Natural killer cell (primary cell): Measurements from ENCODE around the gene PSME3. TPM values are rescaled to one million over a fixed set of nuclear protein-coding genes. Genes with fewer than 3 reads are reported as not detected.

ENCODE experiments used
- ATAC-seq, 3 donors: fragments of 150-1000 bp in 2 of 3; fragments of 200-7000 bp in 1 of 3; cut with Tn5 transposase; 1 replicate in 1 of 3; 2 replicates in 2 of 3; pipeline ENCODE4 v1.10.0; 2021; ENCODE audit warnings: mild to moderate bottlenecking in 2 of 3, moderate library complexity in 2 of 3
- DNase-seq, 2 donors: peaks; one replicate each; pipeline versions ENCODE4 v3.0.0 to v3.0.0-alpha.2; 2013 to 2021; ENCODE audit warnings: mixed read lengths in 1 of 2
- H3K27ac ChIP-seq: one replicate; pipeline ENCODE4 v1.5.1; 2013; ENCODE audit warnings: mild to moderate bottlenecking, low read length
- H3K27me3 ChIP-seq: one replicate; pipeline ENCODE4 v1.6.1; 2013; ENCODE audit warnings: low read length; ENCODE audit not compliant: control insufficient read depth, insufficient read depth
- H3K36me3 ChIP-seq: one replicate; pipeline ENCODE4 v1.6.1; 2013; ENCODE audit warnings: low read length; ENCODE audit not compliant: control insufficient read depth, insufficient read depth
- H3K4me1 ChIP-seq: one replicate; pipeline ENCODE4 v1.6.1; 2013; ENCODE audit warnings: low read length; ENCODE audit not compliant: control insufficient read depth, insufficient read depth
- H3K4me3 ChIP-seq: one replicate; pipeline ENCODE4 v1.5.1; 2013; ENCODE audit warnings: low read length
- H3K9me3 ChIP-seq: one replicate; pipeline ENCODE4 v1.6.1; 2013; ENCODE audit warnings: low read length; ENCODE audit not compliant: control insufficient read depth, insufficient read depth
- H3K27ac Mint-ChIP-seq, 2 donors: one replicate each; pipeline ENCODE4 v1.8.0; 2022; ENCODE audit warnings: mild to moderate bottlenecking in 2 of 2, mixed read lengths in 2 of 2, moderate library complexity in 1 of 2
- H3K27me3 Mint-ChIP-seq, 2 donors: one replicate each; pipeline ENCODE4 v1.8.0; 2022; ENCODE audit warnings: low read depth in 2 of 2, mixed read lengths in 2 of 2
- H3K36me3 Mint-ChIP-seq: one replicate; pipeline ENCODE4 v1.8.0; 2022; ENCODE audit warnings: mixed read lengths
- H3K4me1 Mint-ChIP-seq, 2 donors: one replicate each; pipeline ENCODE4 v1.8.0; 2022; ENCODE audit warnings: mixed read lengths in 2 of 2
- H3K4me3 Mint-ChIP-seq: one replicate; pipeline ENCODE4 v1.8.0; 2022; ENCODE audit warnings: mild to moderate bottlenecking, moderate library complexity, mixed read lengths
- H3K9me3 Mint-ChIP-seq, 2 donors: one replicate each; pipeline ENCODE4 v1.8.0; 2022; ENCODE audit warnings: mixed read lengths in 2 of 2
- CTCF ChIP-seq: fragments of 200-600 bp; IDR thresholded peaks from one replicate; pipeline ENCODE4 v1.8.0; 2022; ENCODE audit warnings: antibody characterized with exemption
- WGBS: methylation state at CpG from one replicate; pipeline ENCODE4 v1.1.7; 2013; ENCODE audit warnings: missing lambda C conversion rate; ENCODE audit not compliant: insufficient coverage; 5-methylcytosine and 5-hydroxymethylcytosine counted together
- intact Hi-C: fragments of 100-400 bp; cut with micrococcal nuclease; formaldehyde crosslinking; loops from one replicate; pipeline ENCODE4 v1.14.2; 2022
- total RNA-seq, 4 donors: library from RNA; stranded (reverse); fragments of 120-200 nt in 1 of 4; gene quantifications; one replicate each; pipeline versions ENCODE4 v1.2.3 to v1.2.4, GENCODE V29; 2013 to 2022

The PSME3 gene
- total RNA-seq, 3 donors from 2014 or later (not counting 1 experiment from before 2014, with no cell fraction given): 82.8 to 92.5 (median 90.6) TPM

GRCh38 chr17:42814633-42815399, 18.4 kb upstream of the PSME3 start:
- Histone ChIP-seq H3K4me1 (no peaks in the 10 kb centered on the region), H3K27me3 (no peaks in the 10 kb centered on the region), H3K27ac (no peak overlapping the region), H3K36me3 (peaks cover 77% of the 10 kb centered on the region), H3K4me3 (no peak overlapping the region), H3K9me3 (no peaks in the 10 kb centered on the region)
- intact Hi-C loops: no loop called here
- TF ChIP-seq CTCF: no peak
- Mint-ChIP-seq H3K9me3 (no peaks in the 10 kb centered on the region), H3K27me3 (no peaks in the 10 kb centered on the region), H3K36me3 (peaks cover 8% of the 10 kb centered on the region), H3K4me1 (peaks cover 0 to 1% of the 10 kb centered on the region in 2 donors), H3K4me3 (no peak overlapping the region), H3K27ac (no peak overlapping the region)
- WGBS: 91% methylated on average over 8 of the region's 8 CpGs
- ATAC-seq (no peak), DNase-seq (no peak)

GRCh38 chr17:42817866-42818265, 15.3 kb upstream of the PSME3 start:
- peaks cover 3% of the 10 kb centered on the region for H3K4me1 ChIP-seq
- Mint-ChIP-seq H3K36me3 (no peaks in the 10 kb centered on the region), H3K27me3 (no peaks in the 10 kb centered on the region), H3K27ac (no peak overlapping the region), H3K4me1 (peaks cover 5 to 11% of the 10 kb centered on the region in 2 donors), H3K9me3 (no peaks in the 10 kb centered on the region), H3K4me3 (no peak overlapping the region)
- no peak overlapping the region for H3K27ac ChIP-seq
- H3K36me3 ChIP-seq: peaks cover 69% of the 10 kb centered on the region
- intact Hi-C loops: no loop called here
- H3K4me3 ChIP-seq: no peak overlapping the region
- ATAC-seq: no peak
- WGBS: 68% methylated on average over 1 of the region's 1 CpG
- no peak for DNase-seq
- H3K9me3 ChIP-seq: no peaks in the 10 kb centered on the region
- no peak for TF ChIP-seq CTCF
- no peaks in the 10 kb centered on the region for H3K27me3 ChIP-seq

GRCh38 chr17:42818379-42818778, 14.8 kb upstream of the PSME3 start:
- H3K9me3 ChIP-seq: no peaks in the 10 kb centered on the region
- Mint-ChIP-seq H3K27ac (no peak overlapping the region), H3K4me3 (no peak overlapping the region), H3K27me3 (no peaks in the 10 kb centered on the region), H3K4me1 (peaks cover 8 to 14% of the 10 kb centered on the region in 2 donors), H3K36me3 (no peaks in the 10 kb centered on the region), H3K9me3 (no peaks in the 10 kb centered on the region)
- DNase-seq (no peak), ATAC-seq (no peak)
- H3K27ac ChIP-seq: no peak overlapping the region
- H3K4me3 ChIP-seq: no peak overlapping the region
- peaks cover 68% of the 10 kb centered on the region for H3K36me3 ChIP-seq
- H3K4me1 ChIP-seq: peaks cover 7% of the 10 kb centered on the region
- WGBS: 97% methylated on average over 5 of the region's 5 CpGs
- no peaks in the 10 kb centered on the region for H3K27me3 ChIP-seq
- TF ChIP-seq CTCF: no peak
- intact Hi-C loops: no loop called here
